Activated CD4-positive, alpha-beta memory T cell treated with anti-CD3 and anti-CD28 coated beads, Interleukin-2, amount 10 ng/mL, durations not matched to agents 7 days and 5 days (primary cell): Measurements from ENCODE around the gene GART. TPM values are rescaled to one million over a fixed set of nuclear protein-coding genes. Genes with fewer than 3 reads are reported as not detected.

ENCODE experiments used
- CTCF ChIA-PET: fragments of 350-600 bp; sonication (Branson Sonifier 250); formaldehyde crosslinking; loops from one replicate; lab custom pipeline; 2021; ENCODE audit warnings: antibody characterized with exemption, inconsistent platforms; lab: Charles Lee
- POLR2A ChIA-PET: fragments of 350-600 bp; sonication (Branson Sonifier 250); formaldehyde crosslinking; loops from one replicate; lab custom pipeline; 2021; ENCODE audit warnings: antibody characterized with exemption; lab: Charles Lee
- DNase-seq: peaks from one replicate; pipeline ENCODE4 v3.0.0-alpha.2; 2020
- H3K27ac Mint-ChIP-seq: one replicate; pipeline ENCODE4 v1.8.0; 2021; ENCODE audit warnings: mild to moderate bottlenecking, mixed read lengths
- H3K27me3 Mint-ChIP-seq: one replicate; pipeline ENCODE4 v1.8.0; 2021; ENCODE audit warnings: mixed read lengths
- H3K36me3 Mint-ChIP-seq: one replicate; pipeline ENCODE4 v1.8.0; 2021; ENCODE audit warnings: low read depth, mixed read lengths
- H3K4me1 Mint-ChIP-seq: one replicate; pipeline ENCODE4 v1.8.0; 2021; ENCODE audit warnings: mixed read lengths
- H3K4me3 Mint-ChIP-seq: one replicate; pipeline ENCODE4 v1.8.0; 2021; ENCODE audit warnings: mild to moderate bottlenecking, mixed read lengths
- H3K9me3 Mint-ChIP-seq: one replicate; pipeline ENCODE4 v1.8.0; 2021; ENCODE audit warnings: mixed read lengths
- total RNA-seq, 2 experiments: library from RNA; stranded (reverse); gene quantifications; one replicate each; pipeline ENCODE4 v1.2.3, GENCODE V29; 2021

Gene GART
- total RNA-seq, 2 experiments from 2014 or later, result 108 to 111 TPM

DNA sequence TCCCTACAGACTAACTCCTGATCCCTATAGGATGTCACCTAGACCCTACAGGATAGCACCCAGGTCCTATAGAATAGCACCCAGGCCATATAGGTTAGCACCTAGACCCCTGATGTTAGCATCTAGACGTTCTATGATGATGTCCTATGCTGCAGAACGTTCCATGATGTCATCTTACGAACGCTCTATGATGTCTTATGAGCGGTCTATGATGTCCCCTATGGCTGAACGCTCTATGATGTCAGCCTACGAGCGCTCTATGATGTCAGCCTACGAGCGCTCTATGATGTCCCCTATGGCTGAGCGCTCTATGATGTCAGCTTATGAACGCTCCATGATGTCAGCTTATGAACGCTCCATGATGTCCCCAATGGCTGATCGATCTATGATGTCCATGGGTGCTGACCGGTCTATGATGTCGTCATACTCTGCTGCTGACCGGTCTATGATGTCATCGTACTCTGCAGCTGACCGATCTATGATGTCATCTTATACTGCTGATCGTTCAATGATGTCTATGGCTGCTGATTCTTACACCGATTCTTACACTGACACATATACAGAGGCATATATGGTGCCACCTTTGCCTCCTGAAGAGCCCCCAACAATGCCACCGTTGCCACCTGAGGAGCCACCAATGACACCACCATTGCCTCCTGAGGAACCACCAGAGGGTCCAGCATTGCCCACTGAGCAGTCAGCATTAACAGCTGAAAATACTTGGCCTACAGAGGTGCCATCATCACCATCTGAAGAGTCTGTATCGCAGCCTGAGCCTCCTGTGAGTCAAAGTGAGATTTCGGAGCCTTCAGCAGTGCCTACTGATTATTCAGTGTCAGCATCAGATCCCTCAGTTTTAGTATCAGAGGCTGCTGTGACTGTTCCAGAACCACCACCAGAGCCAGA lies 10.4 kb upstream of the GART start:
- DNase-seq, result no peak
- peaks cover 40% of the 10 kb centered on the region for H3K4me1 Mint-ChIP-seq
- peaks cover 88% of the 10 kb centered on the region for H3K36me3 Mint-ChIP-seq
- no peak overlapping the region for H3K4me3 Mint-ChIP-seq
- H3K9me3 Mint-ChIP-seq, result no peaks in the 10 kb centered on the region
- CTCF ChIA-PET, result no interaction called here
- H3K27me3 Mint-ChIP-seq, result no peaks in the 10 kb centered on the region
- POLR2A ChIA-PET, result interaction anchor here (0.9 to 2.8 kb wide), 7 partner anchors 8 to 73 kb away, joined by 3 to 11 read pairs (median 7); partner anchors contain the start of genes DONSON, SON and TMEM50B
- H3K27ac Mint-ChIP-seq, result no peak overlapping the region

DNA sequence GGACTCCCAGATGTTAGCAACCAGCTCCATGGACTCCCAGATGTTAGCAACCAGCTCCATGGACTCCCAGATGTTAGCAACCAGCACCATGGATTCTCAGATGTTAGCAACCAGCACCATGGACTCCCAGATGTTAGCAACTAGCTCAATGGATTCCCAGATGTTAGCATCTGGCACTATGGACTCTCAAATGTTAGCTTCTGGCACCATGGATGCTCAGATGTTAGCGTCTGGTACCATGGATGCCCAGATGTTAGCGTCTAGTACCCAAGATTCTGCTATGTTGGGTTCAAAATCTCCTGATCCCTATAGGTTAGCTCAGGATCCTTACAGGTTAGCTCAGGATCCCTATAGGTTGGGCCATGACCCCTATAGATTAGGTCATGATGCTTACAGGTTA lies 9.7 kb upstream of the GART start:
- CTCF ChIA-PET, result no interaction called here
- Mint-ChIP-seq H3K36me3 (peaks cover 88% of the 10 kb centered on the region), H3K27ac (no peak overlapping the region), H3K4me3 (no peak overlapping the region), H3K9me3 (no peaks in the 10 kb centered on the region), H3K27me3 (no peaks in the 10 kb centered on the region), H3K4me1 (peaks cover 39% of the 10 kb centered on the region)
- POLR2A ChIA-PET, result interaction anchor here (1.0 to 2.8 kb wide), 6 partner anchors 9 to 37 kb away, joined by 3 to 11 read pairs (median 7); partner anchors contain the start of genes DONSON and SON
- no peak for DNase-seq

DNA sequence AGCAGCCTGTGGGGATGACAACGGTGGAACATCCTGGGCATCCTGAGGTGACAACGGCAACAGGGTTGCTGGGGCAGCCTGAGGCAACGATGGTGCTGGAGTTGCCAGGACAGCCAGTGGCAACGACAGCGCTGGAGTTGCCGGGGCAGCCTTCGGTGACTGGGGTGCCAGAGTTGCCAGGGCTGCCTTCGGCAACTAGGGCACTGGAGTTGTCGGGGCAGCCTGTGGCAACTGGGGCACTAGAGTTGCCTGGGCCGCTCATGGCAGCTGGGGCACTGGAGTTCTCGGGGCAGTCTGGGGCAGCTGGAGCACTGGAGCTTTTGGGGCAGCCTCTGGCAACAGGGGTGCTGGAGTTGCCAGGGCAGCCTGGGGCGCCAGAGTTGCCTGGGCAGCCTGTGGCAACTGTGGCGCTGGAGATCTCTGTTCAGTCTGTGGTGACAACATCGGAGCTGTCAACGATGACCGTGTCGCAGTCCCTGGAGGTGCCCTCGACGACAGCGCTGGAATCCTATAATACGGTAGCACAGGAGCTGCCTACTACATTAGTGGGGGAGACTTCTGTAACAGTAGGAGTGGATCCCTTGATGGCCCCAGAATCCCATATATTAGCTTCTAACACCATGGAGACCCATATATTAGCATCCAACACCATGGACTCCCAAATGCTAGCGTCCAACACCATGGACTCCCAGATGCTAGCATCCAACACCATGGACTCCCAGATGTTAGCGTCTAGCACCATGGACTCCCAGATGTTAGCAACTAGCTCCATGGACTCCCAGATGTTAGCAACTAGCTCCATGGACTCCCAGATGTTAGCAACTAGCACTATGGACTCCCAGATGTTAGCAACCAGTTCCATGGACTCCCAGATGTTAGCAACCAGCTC lies 9.1 kb upstream of the GART start:
- Mint-ChIP-seq H3K9me3 (no peaks in the 10 kb centered on the region), H3K4me1 (peaks cover 37% of the 10 kb centered on the region), H3K36me3 (peaks cover 85% of the 10 kb centered on the region), H3K27ac (no peak overlapping the region), H3K4me3 (no peak overlapping the region), H3K27me3 (no peaks in the 10 kb centered on the region)
- POLR2A ChIA-PET, result interaction anchor here (1.0 to 2.8 kb wide), 7 partner anchors 8 to 38 kb away, joined by 3 to 11 read pairs (median 7); partner anchors contain the start of genes DONSON and SON
- CTCF ChIA-PET, result no interaction called here
- DNase-seq, result no peak

- H3K27ac Mint-ChIP-seq, result no peak overlapping the region
Observed at GRCh38 chr21:33549848-33550771, 8.2 kb upstream of the GART start.

DNA sequence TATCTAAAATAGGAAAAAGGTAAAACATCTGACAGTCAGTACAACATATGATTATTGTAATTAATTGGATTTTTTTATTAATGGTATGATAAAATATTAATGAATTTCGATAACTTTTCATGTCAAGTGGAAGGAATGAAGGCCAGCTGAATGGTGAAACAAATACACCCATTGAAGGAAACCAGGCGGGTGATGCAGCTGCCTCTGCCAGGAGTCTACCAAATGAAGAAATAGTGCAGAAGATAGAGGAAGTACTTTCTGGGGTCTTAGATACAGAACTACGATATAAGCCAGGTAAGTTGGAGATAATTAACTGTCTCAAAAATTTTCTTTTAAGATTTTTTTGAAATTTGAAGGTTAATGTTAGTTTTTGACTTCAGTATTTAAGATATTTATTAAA lies 4.2 kb upstream of the GART start:
- Mint-ChIP-seq H3K27me3 (no peaks in the 10 kb centered on the region), H3K27ac (no peak overlapping the region), H3K36me3 (peaks cover 66% of the 10 kb centered on the region), H3K4me3 (no peak overlapping the region), H3K9me3 (no peaks in the 10 kb centered on the region), H3K4me1 (peaks cover 27% of the 10 kb centered on the region)
- no peak for DNase-seq
- ChIA-PET POLR2A (interaction anchor here (1.6 to 6.3 kb wide), 2 partner anchors 10 to 42 kb away, joined by 3 to 70 read pairs; partner anchors contain the start of gene DONSON), CTCF (interaction anchor here (1.4 kb wide), 1 partner anchor 60 kb away, joined by 3 read pairs; no protein-coding TSS in a partner anchor)

More at GRCh38 chr21:33549848-33550771, 8.2 kb upstream of the GART start:
- Mint-ChIP-seq H3K4me3 (no peak overlapping the region), H3K4me1 (peaks cover 38% of the 10 kb centered on the region), H3K36me3 (peaks cover 81% of the 10 kb centered on the region), H3K27me3 (no peaks in the 10 kb centered on the region), H3K9me3 (no peaks in the 10 kb centered on the region)
- CTCF ChIA-PET, result no interaction called here
- no peak for DNase-seq
- POLR2A ChIA-PET, result interaction anchor here (0.7 to 2.8 kb wide), 5 partner anchors 7 to 24 kb away, joined by 3 to 11 read pairs (median 7); partner anchors contain the start of gene SON

DNA sequence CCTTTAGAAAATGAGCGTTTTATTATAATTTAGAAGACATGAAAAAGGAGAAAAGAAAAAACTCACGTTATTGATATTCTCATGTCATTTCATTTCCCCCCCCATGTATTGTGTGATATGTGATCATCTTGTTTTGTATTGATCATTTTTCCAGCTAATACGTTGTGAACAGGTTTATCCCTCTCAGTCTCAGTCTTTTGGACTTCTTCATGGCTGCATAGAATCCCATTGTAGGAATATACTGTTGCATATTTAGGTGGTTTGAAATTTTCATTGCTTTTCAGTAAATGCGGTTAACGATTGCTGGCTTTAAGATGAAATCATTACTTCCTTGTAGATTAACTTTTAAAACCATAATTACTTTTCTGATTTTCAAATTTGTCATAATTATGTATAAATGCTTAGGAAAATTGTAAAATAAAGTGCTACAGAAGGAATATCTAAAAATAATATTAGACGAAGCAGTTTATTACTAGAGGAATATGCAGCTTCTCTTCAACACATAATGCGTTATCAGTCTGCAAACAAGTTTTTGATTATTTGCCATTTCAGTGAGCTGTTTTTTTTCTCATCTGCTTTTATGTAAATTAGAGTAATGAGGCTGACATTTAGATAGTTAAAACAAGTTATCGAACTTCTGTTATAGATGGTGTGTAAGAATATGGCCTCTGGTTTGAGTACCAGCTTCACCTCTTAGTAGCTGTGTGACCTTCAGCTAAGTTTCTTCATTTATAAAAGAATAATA lies 2.7 kb upstream of the GART start:
- peaks cover 37% of the 10 kb centered on the region for H3K4me1 Mint-ChIP-seq
- H3K36me3 Mint-ChIP-seq, result peaks cover 62% of the 10 kb centered on the region
- H3K27ac Mint-ChIP-seq, result peak overlapping the region; percentile 98
- H3K9me3 Mint-ChIP-seq, result no peaks in the 10 kb centered on the region
- ChIA-PET CTCF (interaction anchor here (0.7 to 1.8 kb wide), 6 partner anchors 10 to 64 kb away, joined by 3 to 7 read pairs (median 4); partner anchors contain the start of genes DONSON and TMEM50B), POLR2A (interaction anchor here (0.7 to 6.3 kb wide), 15 partner anchors 8 to 773 kb away, joined by 3 to 70 read pairs (median 4); partner anchors contain the start of genes CRYZL1, DNAJC28, DONSON and PAXBP1)
- no peaks in the 10 kb centered on the region for H3K27me3 Mint-ChIP-seq
- no peak for DNase-seq
- H3K4me3 Mint-ChIP-seq, result peak overlapping the region; percentile 90

- Mint-ChIP-seq H3K4me3 (peak overlapping the region; percentile 90), H3K4me1 (peaks cover 36% of the 10 kb centered on the region), H3K9me3 (no peaks in the 10 kb centered on the region), H3K27me3 (no peaks in the 10 kb centered on the region), H3K27ac (peak overlapping the region; percentile 98), H3K36me3 (peaks cover 58% of the 10 kb centered on the region)
- ChIA-PET CTCF (interaction anchor here (0.8 to 1.8 kb wide), 6 partner anchors 20 to 380 kb away, joined by 3 to 7 read pairs (median 4); partner anchors contain the start of genes DONSON and TMEM50B), POLR2A (interaction anchor here (0.6 to 6.3 kb wide), 31 partner anchors 8 to 817 kb away, joined by 3 to 70 read pairs (median 5); partner anchors contain the start of genes CRYZL1, DNAJC28, DONSON and PAXBP1)
- peak; percentile 77 for DNase-seq
Observed at GRCh38 chr21:33543505-33544129, 1.7 kb upstream of the GART start.

DNA sequence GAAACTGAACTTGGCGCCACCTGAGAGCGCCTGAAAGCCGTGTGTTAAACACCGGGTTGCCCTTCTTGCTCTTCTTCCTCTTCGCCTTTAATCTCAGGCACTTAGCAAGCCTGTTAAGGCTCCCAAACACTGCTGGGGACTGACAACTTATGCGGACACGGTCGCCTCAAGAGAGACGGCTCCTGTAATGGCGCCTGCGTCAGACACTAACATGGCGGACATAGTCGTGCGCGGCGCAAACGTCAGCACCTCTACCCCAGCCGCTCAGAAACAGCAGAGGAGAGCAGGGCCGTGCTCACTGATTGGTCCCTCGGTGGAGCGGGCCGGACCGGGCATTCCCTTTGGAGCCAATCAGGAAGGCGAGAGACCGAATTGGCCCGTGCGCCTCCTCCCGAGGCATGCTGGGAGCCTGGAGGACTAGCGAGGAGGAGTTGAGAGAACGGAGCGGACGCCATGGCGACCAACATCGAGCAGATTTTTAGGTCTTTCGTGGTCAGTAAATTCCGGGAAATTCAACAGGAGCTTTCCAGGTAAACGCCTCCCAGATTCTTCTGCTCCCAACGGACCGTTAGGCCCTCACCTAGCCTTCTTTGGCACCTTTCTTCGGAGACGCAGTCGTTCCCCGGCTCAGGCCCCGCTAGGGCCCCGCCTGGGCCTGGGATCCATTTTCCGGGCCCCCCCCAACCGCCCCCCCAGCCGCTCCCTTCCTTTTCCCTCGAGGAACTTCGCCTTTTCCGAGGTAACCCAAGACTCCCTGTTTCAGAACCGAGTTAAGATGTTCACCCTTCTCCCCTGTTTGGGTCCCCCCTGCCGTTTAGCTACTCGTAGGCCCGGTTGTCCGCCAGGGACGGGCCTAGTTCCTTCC lies 955 bp upstream of the GART start, which contains the start of gene SON:
SON (plus strand) TSS at position 399 of the 865 bp plus-strand sequence; CDS start at position 454, 55 bp downstream.
- H3K4me3 Mint-ChIP-seq, result peak within 1 kb of the TSS; percentile 90

GRCh38 chr21:33541105-33541711 lies 709 bp downstream of the GART start:
- DNase-seq, result peak; percentile 35
- ChIA-PET POLR2A (interaction anchor here (0.6 to 6.3 kb wide), 12 partner anchors 11 to 216 kb away, joined by 3 to 70 read pairs (median 6); partner anchors contain the start of genes DNAJC28, DONSON, IFNAR1 and TMEM50B), CTCF (interaction anchor here (1.1 to 2.6 kb wide), 3 partner anchors 44 to 65 kb away, joined by 3 to 12 read pairs (median 4); partner anchors contain the start of gene DONSON)
- Mint-ChIP-seq H3K36me3 (peaks cover 64% of the 10 kb centered on the region), H3K27me3 (no peaks in the 10 kb centered on the region), H3K9me3 (no peaks in the 10 kb centered on the region), H3K4me1 (peaks cover 32% of the 10 kb centered on the region), H3K4me3 (peak overlapping the region; percentile 90), H3K27ac (peak overlapping the region; percentile 98)

More for the DNA sequence above, 955 bp upstream of the GART start, which contains the start of gene SON:
- DNase-seq, result peak; percentile 99
- Mint-ChIP-seq H3K27me3 (no peaks in the 10 kb centered on the region), H3K4me1 (peaks cover 33% of the 10 kb centered on the region), H3K36me3 (peaks cover 57% of the 10 kb centered on the region), H3K27ac (peak within 1 kb of the TSS; percentile 98), H3K9me3 (no peaks in the 10 kb centered on the region)
- ChIA-PET POLR2A (interaction anchor here (0.6 to 6.3 kb wide), 34 partner anchors 8 to 816 kb away, joined by 3 to 70 read pairs (median 5); partner anchors contain the start of genes CRYZL1, DNAJC28, DONSON and PAXBP1), CTCF (interaction anchor here (0.8 to 2.6 kb wide), 6 partner anchors 21 to 381 kb away, joined by 3 to 12 read pairs (median 4); partner anchors contain the start of genes DONSON and TMEM50B)
